Stimulated activated CD8-positive, alpha-beta memory T cell treated with anti-CD3 and anti-CD28 coated beads, Interleukin-7, amount 100 ng/mL, for 48 hours (primary cell): Measurements from ENCODE around the gene MSL3B.

Experiments used
- DNase-seq, 2 donors: peaks; one replicate each; pipeline ENCODE4 v3.0.0-alpha.2; 2020; ENCODE audit warnings: low read depth in 1 of 2; ENCODE audit errors: extremely low read depth in 1 of 2

The MSL3B gene

DNA sequence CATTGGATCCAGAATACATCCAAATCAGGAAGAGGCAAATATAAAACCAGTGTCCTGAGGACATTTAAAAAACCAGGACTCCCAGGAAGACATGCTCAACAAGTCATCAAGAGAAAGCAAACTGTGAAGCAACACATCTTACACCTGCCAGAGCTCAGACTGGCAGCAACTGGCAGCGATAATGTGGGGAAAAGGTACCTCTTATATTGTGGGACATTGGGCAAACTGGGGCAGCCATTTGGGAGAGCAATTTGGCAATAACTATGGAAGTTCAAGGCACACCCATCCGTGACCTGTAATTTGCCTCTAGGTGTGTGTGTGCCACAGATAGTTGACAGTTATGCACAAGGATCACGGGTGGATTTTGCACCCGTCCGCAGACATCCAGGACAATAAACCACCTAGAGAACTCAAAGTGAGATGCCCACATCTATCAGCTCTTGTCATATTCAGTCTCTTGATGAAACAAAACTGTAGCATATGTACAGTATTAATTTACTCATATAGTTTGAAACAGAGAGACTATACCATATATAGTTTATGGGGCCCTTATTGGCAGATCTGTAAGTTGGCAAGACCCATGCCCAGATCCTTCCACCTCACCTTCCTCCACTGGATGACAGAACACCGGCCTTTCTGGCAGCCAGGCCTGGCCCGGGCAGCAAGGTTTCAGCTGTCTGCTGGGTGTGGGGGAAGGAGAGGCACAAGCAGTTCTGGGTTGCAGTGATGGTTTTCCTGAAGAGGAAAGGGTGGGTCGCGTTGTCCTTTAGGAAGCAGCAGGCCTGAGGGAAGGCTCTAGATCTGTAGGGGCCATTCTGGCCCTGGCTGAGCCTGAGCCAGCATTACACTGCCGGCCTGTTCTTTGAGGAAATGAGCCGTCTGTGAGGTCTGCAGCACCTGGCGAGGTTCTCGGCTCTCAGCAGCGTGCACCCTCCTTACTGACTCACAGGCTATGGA, 32.7 kb downstream of the MSL3B start:
- no peak for DNase-seq

DNA sequence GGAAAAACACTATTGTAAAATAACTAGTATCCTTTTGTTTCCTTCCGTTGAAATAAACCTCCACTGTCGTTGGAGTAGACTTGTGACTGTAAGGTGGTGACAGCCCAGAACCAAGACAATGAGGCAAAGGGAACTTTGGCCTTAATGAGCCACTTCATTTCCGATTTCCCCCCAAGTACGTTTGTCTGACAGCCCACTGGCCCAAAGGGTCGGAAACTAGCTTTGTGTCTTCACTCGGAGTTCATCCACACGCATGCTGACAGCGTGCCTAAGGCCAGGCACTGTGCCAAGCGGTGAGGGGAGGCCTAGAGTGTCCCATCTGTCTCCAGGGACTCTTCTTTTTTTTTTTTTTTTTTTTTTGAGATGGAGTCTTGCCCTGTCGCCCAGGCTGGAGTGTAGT, 34.8 kb downstream of the MSL3B start:
- DNase-seq, result no peak

GRCh38 chr2:233832869-233833311, 35.3 kb downstream of the MSL3B start:
- no peak for DNase-seq

- no peak for DNase-seq
Observed at GRCh38 chr2:233832414-233832813, 35.8 kb downstream of the MSL3B start.

DNA sequence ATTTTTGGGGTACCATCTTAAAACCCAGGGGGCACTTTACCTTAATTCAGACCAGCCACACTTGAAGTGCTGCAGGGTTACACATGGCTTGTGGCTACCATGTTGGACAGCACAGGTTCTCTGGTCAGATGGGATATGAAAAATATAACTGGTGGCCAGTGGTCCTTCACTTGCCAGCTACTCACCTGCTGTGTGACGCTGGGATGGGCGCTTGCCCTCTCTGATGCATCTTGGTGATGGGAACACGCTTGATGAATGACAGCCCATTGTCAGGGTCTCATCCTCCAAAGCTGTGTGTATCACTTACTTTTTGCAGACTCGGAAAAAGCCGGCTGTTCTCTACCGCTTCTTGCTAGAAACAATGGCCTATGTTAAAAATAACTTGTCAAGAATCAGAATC, 36.3 kb downstream of the MSL3B start:
- no peak for DNase-seq

- DNase-seq, result no peak
Observed at GRCh38 chr2:233831011-233831721, 37.0 kb downstream of the MSL3B start.

GRCh38 chr2:233830111-233830802, 37.9 kb downstream of the MSL3B start:
- DNase-seq, result no peak

GRCh38 chr2:233829193-233830110, 38.7 kb downstream of the MSL3B start:
- DNase-seq, result no peak

GRCh38 chr2:233828546-233829192, 39.5 kb downstream of the MSL3B start:
- no peak for DNase-seq

GRCh38 chr2:233824373-233824772, 43.8 kb downstream of the MSL3B start:
- DNase-seq, result no peak

DNA sequence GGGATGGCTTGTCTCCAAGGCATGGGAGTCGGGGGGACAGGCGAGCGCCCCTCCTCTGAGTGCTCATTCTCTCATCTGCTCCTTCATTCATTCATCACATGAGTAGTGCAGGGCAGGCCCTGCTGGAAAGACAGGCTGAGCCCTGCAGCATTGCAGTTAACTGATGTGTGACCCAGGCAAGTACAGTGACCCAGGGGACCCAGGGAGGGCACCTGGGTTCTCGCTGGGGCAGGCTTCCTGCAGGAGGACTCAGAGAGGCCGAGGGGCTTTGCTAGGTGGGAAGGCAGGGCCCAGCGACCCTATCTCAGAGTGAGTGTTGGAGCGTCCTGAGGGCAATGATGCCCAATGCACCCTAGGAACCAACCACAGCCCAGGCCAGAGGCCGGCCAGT, 44.5 kb downstream of the MSL3B start:
- no peak for DNase-seq

- no peak for DNase-seq
Observed at GRCh38 chr2:233822781-233823730, 45.1 kb downstream of the MSL3B start.

GRCh38 chr2:233822101-233822771, 46.0 kb downstream of the MSL3B start:
- no peak for DNase-seq

- DNase-seq, result no peak
Observed at GRCh38 chr2:233821709-233822100, 46.5 kb downstream of the MSL3B start.

DNA sequence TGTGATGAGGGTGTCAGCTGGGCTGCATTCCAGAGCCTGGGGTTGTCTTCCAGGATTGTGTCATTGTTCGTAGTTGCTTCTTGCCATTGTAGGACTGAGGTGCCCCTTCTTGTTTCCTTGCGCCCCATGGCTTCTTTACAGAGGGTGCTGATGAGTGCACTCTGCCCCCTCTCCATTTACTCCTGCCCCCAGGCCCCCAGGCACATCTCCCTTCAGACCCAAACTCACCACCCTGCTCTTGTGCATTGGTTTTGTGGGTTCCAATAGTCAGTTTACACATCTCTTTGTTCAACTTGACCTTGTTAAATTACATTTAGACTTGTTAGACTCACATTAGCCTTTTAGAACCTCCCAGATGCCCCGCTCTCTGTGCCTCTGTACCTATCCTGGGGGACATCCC, 47.0 kb downstream of the MSL3B start:
- DNase-seq, result no peak

GRCh38 chr2:233820774-233821105, 47.4 kb downstream of the MSL3B start:
- no peak for DNase-seq

GRCh38 chr2:233819884-233820773, 48.1 kb downstream of the MSL3B start:
- no peak for DNase-seq
